DND-41 (cell line): ENCODE results near the gene WAPL.
A peak's percentile ranks its signal among the peaks of the same experiment; 100 is the strongest.
"Not testable (repeated sequence)": the region's sequence is repeated elsewhere in the genome, so short reads cannot be mapped to it uniquely, and the experiment has no call there.

Experiments
- ATAC-seq: fragments of 200-7000 bp; cut with Tn5 transposase; 3 replicates; pipeline ENCODE4 v1.9.1; 2021; ENCODE audit warnings: low read depth; ENCODE audit not compliant: insufficient read depth
- DNase-seq: peaks from one replicate; pipeline ENCODE4 v3.0.0-alpha.2; 2020
- H2AFZ ChIP-seq: 2 replicates; pipeline ENCODE4 v1.6.0; 2012; ENCODE audit warnings: low read depth, low read length
- H3K27ac ChIP-seq: 2 replicates; pipeline ENCODE4 v1.5.1; 2012; ENCODE audit warnings: low read length, inconsistent platforms
- H3K27me3 ChIP-seq: fragments of 200-600 bp; sonication (generic); 2 replicates; pipeline ENCODE4 v1.6.0; 2012; ENCODE audit warnings: low read length, mild to moderate bottlenecking, inconsistent platforms; ENCODE audit not compliant: insufficient read depth, poor library complexity
- H3K36me3 ChIP-seq: 2 replicates; pipeline ENCODE4 v1.5.1; 2012; ENCODE audit warnings: low read length, inconsistent platforms; ENCODE audit not compliant: insufficient read depth
- H3K4me1 ChIP-seq: 2 replicates; pipeline ENCODE4 v1.5.1; 2012; ENCODE audit warnings: mild to moderate bottlenecking, low read length; ENCODE audit not compliant: insufficient read depth
- H3K4me2 ChIP-seq: 2 replicates; pipeline ENCODE4 v1.6.0; 2012; ENCODE audit warnings: mild to moderate bottlenecking, moderate library complexity, low read length, inconsistent platforms; ENCODE audit not compliant: insufficient read depth
- H3K4me3 ChIP-seq, 2 experiments: fragments of 200-600 bp in 1 of 2; shearing (Covaris generic) in 1 of 2; 2 replicates each; pipeline ENCODE4 v1.5.1; 2012 to 2016; ENCODE audit warnings: inconsistent platforms in 2 of 2, low read length in 2 of 2, mild to moderate bottlenecking in 2 of 2, low read depth in 1 of 2, moderate library complexity in 1 of 2
- H3K79me2 ChIP-seq: 2 replicates; pipeline ENCODE4 v1.6.0; 2012; ENCODE audit warnings: low read length, inconsistent platforms; ENCODE audit not compliant: insufficient read depth
- H3K9ac ChIP-seq: 2 replicates; pipeline ENCODE4 v1.6.0; 2012; ENCODE audit warnings: low read depth, mild to moderate bottlenecking, inconsistent platforms, low read length, moderate library complexity
- H3K9me3 ChIP-seq: 2 replicates; pipeline ENCODE4 v1.5.1; 2012; ENCODE audit warnings: low read length, moderate library complexity, mild to moderate bottlenecking, inconsistent platforms; ENCODE audit not compliant: insufficient read depth, severe bottlenecking
- H4K20me1 ChIP-seq: 2 replicates; pipeline ENCODE4 v1.6.0; 2012; ENCODE audit warnings: low read length; ENCODE audit not compliant: insufficient read depth
- CTCF ChIP-seq: IDR thresholded peaks from 2 replicates; pipeline ENCODE4 v1.5.1; 2012; ENCODE audit warnings: borderline replicate concordance, low read length, moderate library complexity, mild to moderate bottlenecking; ENCODE audit not compliant: poor library complexity, severe bottlenecking; ENCODE audit errors: extremely low read depth
- EZH2 ChIP-seq: IDR thresholded peaks from 3 replicates; pipeline ENCODE4 v1.6.1; 2012; ENCODE audit warnings: borderline replicate concordance, low read depth, mild to moderate bottlenecking, moderate library complexity, low read length, inconsistent platforms; ENCODE audit not compliant: severe bottlenecking

The WAPL gene

GRCh38 chr10:86389441-86390193, 132.0 kb downstream of the WAPL start:
- Histone ChIP-seq H3K4me2 (no peak overlapping the region), H3K4me3 (no peak overlapping the region), H3K36me3 (no peaks in the 10 kb centered on the region), H3K9me3 (no peaks in the 10 kb centered on the region), H2AFZ (no peak overlapping the region), H3K27me3 (peaks cover 7% of the 10 kb centered on the region), H3K4me1 (no peaks in the 10 kb centered on the region), H3K79me2 (no peaks in the 10 kb centered on the region), H4K20me1 (no peaks in the 10 kb centered on the region), H3K27ac (no peak overlapping the region), H3K9ac (no peak overlapping the region)
- TF ChIP-seq EZH2, result no peak
- no peak for TF ChIP-seq CTCF
- ATAC-seq, result no peak
- no peak for DNase-seq

GRCh38 chr10:86389109-86389440, 132.5 kb downstream of the WAPL start:
- not testable (repeated sequence) for H3K4me3 ChIP-seq, H2AFZ ChIP-seq, H3K9me3 ChIP-seq, DNase-seq, H3K27me3 ChIP-seq, H3K9ac ChIP-seq, H3K36me3 ChIP-seq, H3K27ac ChIP-seq, H3K79me2 ChIP-seq, H3K4me1 ChIP-seq, H3K4me2 ChIP-seq, H4K20me1 ChIP-seq, ATAC-seq

- no peaks in the 10 kb centered on the region for H4K20me1 ChIP-seq
- no peak overlapping the region for H3K4me2 ChIP-seq
- no peak overlapping the region for H3K4me3 ChIP-seq
- no peak overlapping the region for H3K27ac ChIP-seq
- ATAC-seq (no peak), DNase-seq (no peak)
- H3K79me2 ChIP-seq, result no peaks in the 10 kb centered on the region
- H3K9ac ChIP-seq, result no peak overlapping the region
- H3K27me3 ChIP-seq, result peaks cover 10% of the 10 kb centered on the region
- no peaks in the 10 kb centered on the region for H3K9me3 ChIP-seq
- H3K4me1 ChIP-seq, result no peaks in the 10 kb centered on the region
- H2AFZ ChIP-seq, result no peak overlapping the region
- no peaks in the 10 kb centered on the region for H3K36me3 ChIP-seq
- TF ChIP-seq EZH2 (no peak), CTCF (no peak)
Observed at GRCh38 chr10:86388119-86388704, 133.4 kb downstream of the WAPL start.

GRCh38 chr10:86387178-86387794, 134.3 kb downstream of the WAPL start:
- H3K27ac ChIP-seq, result no peak overlapping the region
- H4K20me1 ChIP-seq, result no peaks in the 10 kb centered on the region
- no peaks in the 10 kb centered on the region for H3K79me2 ChIP-seq
- no peaks in the 10 kb centered on the region for H3K9me3 ChIP-seq
- no peaks in the 10 kb centered on the region for H3K4me1 ChIP-seq
- no peak overlapping the region for H3K9ac ChIP-seq
- no peak for TF ChIP-seq EZH2
- peak; percentile 9 for TF ChIP-seq CTCF
- H2AFZ ChIP-seq, result no peak overlapping the region
- DNase-seq (no peak), ATAC-seq (no peak; the same call in 2 of the 3 replicates)
- H3K36me3 ChIP-seq, result no peaks in the 10 kb centered on the region
- no peak overlapping the region for H3K4me3 ChIP-seq
- H3K27me3 ChIP-seq, result peaks cover 10% of the 10 kb centered on the region
- no peak overlapping the region for H3K4me2 ChIP-seq
